NCI-H526 treated with DMSO at 0.1 percent for 48 hours (cell line): ENCODE measurements around the gene KIRREL2.
"Not testable (repeated sequence)": the region's sequence is repeated elsewhere in the genome, so short reads cannot be mapped to it uniquely, and the experiment has no call there.

Source experiments
- DNase-seq: peaks from one replicate; lab custom pipeline; 2025; lab: John Stamatoyannopoulos, UW

Gene KIRREL2

DNA sequence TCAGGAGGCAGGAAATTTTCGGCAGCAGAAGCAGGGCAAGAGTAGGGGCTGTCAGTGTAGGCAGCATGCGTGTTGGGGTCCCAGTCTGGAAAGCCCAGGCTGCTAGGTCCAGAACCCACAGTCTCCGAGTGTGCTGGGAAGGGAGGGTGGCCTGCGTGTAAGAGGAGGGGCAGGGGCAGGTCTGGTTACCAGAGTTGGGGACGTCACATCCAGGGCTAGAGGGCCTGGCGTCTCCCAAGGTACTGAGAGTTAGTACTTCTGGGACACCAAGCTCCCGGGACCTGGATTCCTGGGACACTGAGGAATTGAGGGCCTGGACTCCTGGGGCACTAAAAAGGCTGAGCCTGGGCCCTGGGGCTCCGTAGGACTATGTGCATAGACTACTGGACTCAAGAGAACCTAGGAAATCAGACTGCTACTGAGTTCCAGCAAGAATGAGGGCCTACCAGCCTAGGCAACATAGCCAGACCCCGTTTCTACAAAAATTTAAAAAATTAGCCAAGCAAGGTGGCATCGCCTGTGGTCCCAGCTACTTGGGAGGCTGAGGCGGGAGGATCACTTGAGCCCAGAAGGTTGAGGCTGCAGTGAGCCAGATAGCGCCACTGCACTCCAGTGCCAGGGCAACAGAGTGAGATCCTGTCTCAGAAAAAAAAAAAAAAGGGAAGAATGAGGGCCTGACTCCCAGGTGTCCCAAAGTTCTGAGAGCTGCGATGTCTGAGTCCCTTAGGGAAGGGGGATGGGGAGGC lies 41.2 kb downstream of the KIRREL2 start:
- DNase-seq: no peak

GRCh38 chr19:35898499-35898809 lies 41.7 kb downstream of the KIRREL2 start:
- DNase-seq: no peak

GRCh38 chr19:35899547-35900214 lies 43.0 kb downstream of the KIRREL2 start:
- peak; percentile 77 for DNase-seq

DNA sequence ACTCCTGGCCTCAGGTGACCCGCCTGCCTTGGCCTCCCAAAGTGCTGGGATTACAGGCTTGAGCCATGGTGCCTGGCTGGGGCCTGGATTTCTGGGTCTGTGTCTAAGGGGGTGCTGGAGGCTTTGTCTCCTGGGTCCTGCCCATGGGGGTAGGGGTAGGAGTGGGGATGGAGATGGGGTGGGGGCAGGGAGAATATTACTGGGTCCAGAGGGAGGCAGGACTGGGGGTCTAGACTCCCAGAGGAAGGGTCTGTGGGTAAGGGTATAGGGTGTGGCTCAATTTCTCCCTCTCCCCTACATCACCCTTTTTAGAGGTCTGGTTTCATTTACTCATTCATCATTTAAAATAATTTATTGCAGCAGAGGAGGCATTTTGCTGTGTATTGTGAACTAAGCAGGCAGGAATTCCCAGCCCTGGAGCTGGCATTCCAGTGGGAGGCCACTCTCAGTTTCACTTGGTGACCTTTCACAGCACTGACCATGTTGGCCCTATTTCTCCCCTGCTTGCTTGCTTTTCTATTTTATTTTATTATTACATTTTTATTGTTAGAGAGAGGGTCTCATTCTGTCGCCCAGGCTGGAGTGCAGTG lies 44.4 kb downstream of the KIRREL2 start:
- no peak for DNase-seq

- DNase-seq: no peak
Observed at GRCh38 chr19:35901854-35902661, 45.3 kb downstream of the KIRREL2 start, which contains the start of gene HCST. TSS of gene HCST (plus strand) at chr19:35902529. CDS start at chr19:35902594, 65 bp downstream.

DNA sequence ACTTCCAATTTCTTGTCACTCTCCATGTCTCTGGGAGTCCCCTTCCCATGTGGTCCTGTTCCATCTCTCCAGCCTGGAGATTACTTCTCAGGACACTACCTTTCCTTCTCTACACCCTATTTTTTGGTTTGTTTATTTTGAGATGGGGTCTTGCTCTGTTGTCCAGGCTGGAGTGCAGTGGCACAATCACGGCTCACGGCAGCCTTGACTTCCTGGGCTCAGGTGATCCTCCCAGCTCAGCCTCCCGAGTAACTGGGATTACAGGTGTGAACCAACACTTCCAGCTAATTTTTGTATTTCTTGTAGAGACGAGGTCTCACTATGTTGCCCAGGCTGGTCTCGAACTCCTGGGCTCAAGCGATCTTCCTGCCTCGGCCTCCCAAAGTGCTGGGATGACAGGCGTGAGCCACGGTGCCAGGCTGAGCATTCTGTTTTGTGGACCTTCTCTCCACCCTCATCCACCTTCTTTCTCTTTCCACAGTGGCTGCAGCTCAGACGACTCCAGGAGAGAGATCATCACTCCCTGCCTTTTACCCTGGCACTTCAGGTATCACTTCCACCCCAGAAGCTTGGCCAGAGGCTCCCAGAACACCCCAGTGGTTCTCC lies 46.3 kb downstream of the KIRREL2 start:
- DNase-seq: no peak

GRCh38 chr19:35903550-35904179 lies 47.0 kb downstream of the KIRREL2 start:
- peak; percentile 36 for DNase-seq

DNA sequence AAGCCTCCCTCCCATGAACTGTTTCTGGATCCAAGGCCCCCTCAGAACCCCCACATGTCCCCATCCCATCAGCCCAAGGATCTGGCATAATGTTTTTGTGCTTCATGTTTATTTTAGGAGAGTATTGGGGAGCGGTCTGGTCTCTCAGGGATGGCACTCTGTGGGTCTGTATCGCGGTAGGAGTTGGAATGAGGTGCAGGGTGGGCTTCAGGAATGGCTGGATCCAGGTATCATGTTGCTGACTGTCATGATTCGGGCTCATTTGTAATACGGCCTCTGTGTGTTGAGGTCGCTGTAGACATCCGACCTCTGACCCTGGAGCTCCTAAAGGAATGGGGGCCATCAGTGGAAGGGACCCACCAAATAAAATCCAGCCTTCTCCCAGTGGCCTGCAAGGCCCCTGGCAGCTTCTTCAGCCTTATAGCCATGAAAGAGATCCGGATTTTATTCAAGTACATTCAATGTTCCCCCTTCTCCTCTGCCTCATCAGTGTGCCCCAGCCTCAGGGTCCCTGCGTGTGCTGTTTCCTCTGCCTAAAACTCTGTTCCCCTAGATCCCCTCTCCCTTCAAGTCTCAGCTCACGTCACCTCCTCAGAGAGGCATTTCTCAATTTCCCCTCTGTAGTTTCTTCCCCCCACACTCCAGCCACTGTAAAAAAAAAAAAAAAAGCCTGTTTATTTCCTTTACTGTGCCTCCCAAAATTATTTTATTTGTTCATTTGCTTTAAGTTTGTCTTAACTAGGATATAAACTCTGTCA lies 47.8 kb downstream of the KIRREL2 start:
- DNase-seq: no peak

- DNase-seq: no peak
Observed at GRCh38 chr19:35905178-35905727, 48.5 kb downstream of the KIRREL2 start.

DNA sequence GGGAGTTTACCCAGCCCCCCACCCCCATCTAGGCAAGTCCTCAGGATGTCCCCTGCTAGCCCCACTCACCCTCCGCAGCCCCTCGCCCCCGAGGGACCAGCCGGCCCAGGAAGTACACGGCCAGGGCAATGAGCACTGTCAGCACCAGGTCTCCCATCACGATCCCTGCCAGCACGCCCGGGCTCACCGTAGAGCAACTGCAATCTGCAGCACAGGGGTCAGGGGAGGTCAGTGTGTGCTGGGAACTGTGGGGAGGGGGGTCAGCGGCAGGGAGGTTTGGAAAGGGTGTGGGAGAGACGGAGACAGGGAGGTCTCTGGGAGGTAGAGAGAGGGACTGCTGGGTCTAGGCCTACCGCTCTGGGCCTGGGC lies 50.6 kb downstream of the KIRREL2 start:
- DNase-seq: no peak

DNA sequence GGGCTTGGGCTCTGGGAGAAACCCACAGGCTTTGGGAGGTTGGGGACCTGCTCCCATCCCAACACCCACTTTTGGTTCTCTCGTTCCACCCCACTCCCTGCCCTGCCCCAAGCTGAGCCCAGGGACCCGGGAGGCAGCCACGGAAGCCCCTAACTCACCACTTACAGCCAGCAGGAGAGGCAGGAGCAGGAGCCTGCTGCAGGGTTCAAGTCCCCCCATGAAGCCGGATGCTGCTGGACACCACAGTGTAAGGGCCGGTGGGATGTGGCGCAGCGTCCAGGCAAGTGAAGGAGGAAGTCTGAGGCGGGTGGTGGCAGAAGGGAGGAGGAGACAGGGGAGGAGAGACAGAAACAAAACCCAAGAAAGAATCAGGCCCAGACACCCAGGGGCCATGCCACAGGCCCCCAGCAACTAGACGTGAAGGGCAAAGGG lies 51.3 kb downstream of the KIRREL2 start, which contains the start of gene TYROBP:
TYROBP (minus strand) TSS at position 286 of the 432 bp plus-strand sequence; CDS start at position 219, 67 bp downstream.
- DNase-seq: no peak

DNA sequence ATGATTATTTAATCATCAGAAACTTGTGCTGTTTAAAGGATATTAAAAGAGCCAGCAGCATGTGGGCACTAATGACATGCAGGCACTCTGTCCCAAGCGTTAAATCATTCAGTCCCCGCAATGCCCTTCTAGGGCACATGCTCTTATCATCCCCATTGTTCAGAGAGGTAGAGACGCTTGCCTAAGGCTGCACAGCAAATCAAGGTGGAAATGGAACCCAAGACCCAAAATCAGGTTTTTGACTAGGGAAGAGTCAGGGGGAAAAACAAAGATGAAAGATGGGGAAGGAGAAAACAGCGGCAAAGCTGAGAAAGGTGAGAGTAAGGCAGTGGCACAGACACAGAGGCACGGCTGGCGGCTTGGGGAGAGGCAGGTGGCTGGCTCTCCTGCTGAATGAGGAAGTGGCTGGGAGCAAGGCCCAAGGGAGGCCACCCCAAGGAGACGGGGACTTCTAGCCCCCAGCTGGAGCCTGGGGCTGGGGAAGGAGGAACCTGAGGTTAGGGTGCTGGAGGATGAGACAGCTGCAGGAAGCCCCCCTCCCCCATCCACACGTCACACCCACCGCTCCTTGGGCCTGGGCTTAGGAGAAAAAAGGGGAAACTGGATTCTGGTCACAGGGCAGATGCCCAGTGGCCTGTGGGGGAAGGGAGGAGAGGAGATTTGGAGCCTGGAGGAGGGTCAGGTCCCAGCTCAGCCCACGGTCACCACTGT lies 52.4 kb downstream of the KIRREL2 start:
- DNase-seq: no peak

DNA sequence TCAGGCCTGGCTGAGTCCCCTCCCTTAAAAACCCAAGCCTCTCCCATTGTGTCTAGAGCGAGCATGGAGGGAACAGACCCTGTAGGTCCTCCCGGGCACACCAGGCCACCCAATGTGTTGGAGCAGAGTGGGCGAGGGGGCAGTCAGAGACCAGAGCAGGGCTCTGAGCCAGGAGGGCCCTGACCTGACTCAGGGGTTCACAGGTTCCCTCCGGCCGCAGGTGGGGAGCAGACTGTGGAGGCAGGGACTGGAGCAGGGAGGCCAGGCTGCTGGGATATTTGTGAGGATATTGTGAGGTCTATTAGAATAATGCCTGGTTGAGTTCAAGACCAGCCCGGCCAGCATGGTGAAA lies 52.9 kb downstream of the KIRREL2 start:
- DNase-seq: no peak

GRCh38 chr19:35910355-35910754 lies 53.6 kb downstream of the KIRREL2 start:
- not testable (repeated sequence) for DNase-seq

GRCh38 chr19:35911173-35911572 lies 54.5 kb downstream of the KIRREL2 start:
- no peak for DNase-seq

GRCh38 chr19:35911790-35912189 lies 55.1 kb downstream of the KIRREL2 start:
- DNase-seq: no peak

DNA sequence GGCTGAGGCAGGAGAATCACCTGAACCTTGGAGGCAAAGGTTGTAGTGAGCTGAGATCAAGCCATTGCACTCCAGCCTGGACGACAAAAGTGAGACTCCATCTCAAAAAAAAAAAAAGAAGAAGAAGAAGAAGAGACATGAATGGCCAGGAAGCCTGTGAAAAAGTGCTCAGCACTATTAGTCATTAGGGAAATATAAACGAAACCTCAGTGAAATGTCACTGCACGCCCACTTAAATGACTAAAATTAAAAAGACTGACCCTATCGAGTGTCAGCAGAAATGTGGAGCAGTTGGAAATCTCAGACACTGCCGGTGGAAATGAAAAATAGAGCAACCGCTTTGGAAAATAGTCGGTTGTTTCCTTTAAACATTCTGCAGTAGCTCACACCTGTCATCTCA lies 56.9 kb downstream of the KIRREL2 start:
- DNase-seq: no peak

DNA sequence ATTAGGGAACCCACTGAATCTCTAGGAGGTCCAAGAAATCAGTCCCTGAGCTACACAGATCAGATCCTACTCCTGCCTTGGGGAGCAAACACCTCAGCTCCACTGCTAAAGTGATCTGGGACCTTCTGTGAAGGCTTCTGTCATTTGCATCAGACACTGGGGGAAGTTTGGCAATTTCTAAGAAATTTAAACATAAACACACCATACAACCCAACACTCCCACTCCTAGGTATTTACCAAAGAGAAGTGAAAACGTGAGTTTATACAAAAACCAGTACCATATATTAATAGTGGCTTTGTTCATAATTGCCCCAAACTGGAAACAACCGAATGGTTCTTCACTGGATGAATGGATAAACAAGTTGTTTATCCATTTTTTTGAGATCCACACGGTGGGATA lies 58.7 kb downstream of the KIRREL2 start:
- DNase-seq: no peak
